B cell (primary cell): ENCODE measurements around the gene DLST. TPM values are rescaled to one million over a fixed set of nuclear protein-coding genes. Genes with fewer than 3 reads are reported as not detected.

Experiments
- ATAC-seq: fragments of 200-7000 bp; cut with Tn5 transposase; one replicate; pipeline ENCODE4 v1.10.0; 2021; ENCODE audit warnings: low read depth, mild to moderate bottlenecking, moderate number of reproducible peaks, moderate library complexity
- CTCF ChIA-PET: fragments of 350-600 bp; sonication (Branson Sonifier 250); formaldehyde crosslinking; loops from one replicate; lab custom pipeline; 2021; ENCODE audit warnings: antibody characterized with exemption, inconsistent platforms; lab: Charles Lee
- POLR2A ChIA-PET: fragments of 350-600 bp; sonication (Branson Sonifier 250); formaldehyde crosslinking; loops from one replicate; lab custom pipeline; 2021; ENCODE audit warnings: antibody characterized with exemption; lab: Charles Lee
- DNase-seq: peaks from one replicate; pipeline ENCODE4 v3.0.0; 2013
- H2AFZ ChIP-seq: 2 replicates; pipeline ENCODE4 v1.6.1; 2012; ENCODE audit warnings: mild to moderate bottlenecking, low read depth, low read length; ENCODE audit not compliant: insufficient read depth, poor library complexity, severe bottlenecking
- H3K27ac ChIP-seq, 2 donors: 1 replicate in 1 of 2; 2 replicates in 1 of 2; pipeline ENCODE4 v1.5.1; 2012 to 2013; ENCODE audit warnings: low read length in 2 of 2, mild to moderate bottlenecking in 2 of 2, moderate library complexity in 1 of 2
- H3K27me3 ChIP-seq, 4 experiments: fragments of 200-600 bp in 1 of 4; sonication (generic) in 1 of 4; replicated peaks in 1 of 4; 1 replicate in 2 of 4; 2 replicates in 2 of 4; pipeline versions ENCODE4 v1.6.1 to v1.7.0; 2013 to 2016; ENCODE audit warnings: low read length in 3 of 4, mild to moderate bottlenecking in 2 of 4, mixed read lengths in 1 of 4, moderate library complexity in 1 of 4; ENCODE audit not compliant: insufficient read depth in 4 of 4, control insufficient read depth in 3 of 4; ENCODE audit errors: control extremely low read depth in 1 of 4
- H3K36me3 ChIP-seq, 2 experiments: replicated peaks in 1 of 2; 1 replicate in 1 of 2; 2 replicates in 1 of 2; pipeline versions ENCODE4 v1.6.1 to v1.7.1; 2013; ENCODE audit warnings: low read length in 1 of 2; ENCODE audit not compliant: insufficient read depth in 2 of 2, control insufficient read depth in 1 of 2; ENCODE audit errors: control extremely low read depth in 1 of 2, extremely low read depth in 1 of 2
- H3K4me1 ChIP-seq, 2 donors: fragments of 200-600 bp in 1 of 2; sonication (generic) in 1 of 2; 1 replicate in 1 of 2; 2 replicates in 1 of 2; pipeline versions ENCODE4 v1.5.1 to v1.6.1; 2013 to 2017; ENCODE audit warnings: low read length in 2 of 2; ENCODE audit not compliant: control insufficient read depth in 2 of 2, insufficient read depth in 2 of 2
- H3K4me2 ChIP-seq: replicated peaks from 2 replicates; pipeline ENCODE3; 2012; ENCODE audit warnings: mild to moderate bottlenecking, low read depth, low read length; ENCODE audit not compliant: poor library complexity, severe bottlenecking
- H3K4me3 ChIP-seq, 5 experiments: fragments of 200-600 bp in 1 of 5; sonication (generic) in 1 of 5; 1 replicate in 3 of 5; 2 replicates in 2 of 5; pipeline versions ENCODE4 v1.5.1 to v1.7.0; 2011 to 2016; ENCODE audit warnings: low read length in 4 of 5, mild to moderate bottlenecking in 4 of 5, low read depth in 2 of 5, control low read depth in 1 of 5, moderate library complexity in 1 of 5; ENCODE audit not compliant: insufficient read depth in 1 of 5; ENCODE audit errors: control extremely low read depth in 1 of 5, extremely low read depth in 1 of 5
- H3K79me2 ChIP-seq: fragments of 200-600 bp; sonication (generic); one replicate; pipeline ENCODE4 v1.6.0; 2016; ENCODE audit warnings: low read length; ENCODE audit not compliant: control insufficient read depth, insufficient read depth
- H3K9ac ChIP-seq: fragments of 200-600 bp; sonication (generic); 2 replicates; pipeline ENCODE4 v1.6.1; 2017; ENCODE audit warnings: mild to moderate bottlenecking, low read length, moderate library complexity
- H3K9me3 ChIP-seq, 3 donors: one replicate each; pipeline versions ENCODE4 v1.6.1 to v1.7.1; 2013; ENCODE audit warnings: low read length in 2 of 3; ENCODE audit not compliant: control insufficient read depth in 2 of 3, insufficient read depth in 1 of 3; ENCODE audit errors: control extremely low read depth in 1 of 3
- H4K20me1 ChIP-seq: 2 replicates; pipeline ENCODE4 v1.6.0; 2012; ENCODE audit warnings: mild to moderate bottlenecking, low read length; ENCODE audit not compliant: insufficient read depth, control insufficient read depth, poor library complexity, severe bottlenecking
- H3K27ac Mint-ChIP-seq: one replicate; pipeline ENCODE4 v1.8.0; 2021; ENCODE audit warnings: mixed read lengths
- H3K27me3 Mint-ChIP-seq: one replicate; pipeline ENCODE4 v1.8.0; 2021; ENCODE audit warnings: mixed read lengths
- H3K4me1 Mint-ChIP-seq: one replicate; pipeline ENCODE4 v1.8.0; 2021; ENCODE audit warnings: mixed read lengths
- H3K4me3 Mint-ChIP-seq: one replicate; pipeline ENCODE4 v1.8.0; 2021; ENCODE audit warnings: mixed read lengths
- H3K9me3 Mint-ChIP-seq: one replicate; pipeline ENCODE4 v1.8.0; 2022; ENCODE audit warnings: mixed read lengths; ENCODE audit not compliant: insufficient read depth
- CTCF ChIP-seq: fragments of 200-600 bp; IDR thresholded peaks from one replicate; pipeline ENCODE4 v1.8.0; 2022; ENCODE audit warnings: antibody characterized with exemption, mild to moderate bottlenecking
- EZH2 ChIP-seq: IDR thresholded peaks from 2 replicates; pipeline ENCODE4 v1.6.1; 2012; ENCODE audit warnings: borderline replicate concordance, low read depth, mild to moderate bottlenecking, moderate library complexity, low read length; ENCODE audit not compliant: insufficient read depth, poor library complexity, severe bottlenecking
- WGBS: methylation state at CpG from one replicate; pipeline ENCODE4 v1.1.5; 2013; ENCODE audit warnings: missing lambda C conversion rate; ENCODE audit not compliant: insufficient coverage; 5-methylcytosine and 5-hydroxymethylcytosine counted together
- intact Hi-C: fragments of 100-400 bp; cut with micrococcal nuclease; formaldehyde crosslinking; loops from one replicate; pipeline ENCODE4 v1.10.0; 2022
- polyA plus RNA-seq: library from polyadenylated mRNA; depleted of rRNA; stranded (reverse); fragments of >200 nt; gene quantifications from 2 replicates; pipeline ENCODE4 v1.2.3, GENCODE V29; 2012
- total RNA-seq, 2 donors: library from RNA; stranded (reverse); fragments of 120-200 nt in 1 of 2; gene quantifications; 1 replicate in 1 of 2; 2 replicates in 1 of 2; pipeline versions ENCODE4 v1.2.3 to v1.2.4, GENCODE V29; 2013 to 2022

DLST gene
- total and polyA plus RNA-seq, 2 donors (not counting 1 experiment from before 2014, with no cell fraction given): 73.1 to 89.5 TPM

GRCh38 chr14:74858022-74858421 lies 23.7 kb upstream of the DLST start:
- no peak for ATAC-seq
- H3K9me3 ChIP-seq: no peaks in the 10 kb centered on the region
- H3K4me2 ChIP-seq: no peak overlapping the region
- intact Hi-C loops: no loop called here
- DNase-seq: no peak
- Mint-ChIP-seq H3K27ac (no peak overlapping the region), H3K4me3 (no peak overlapping the region), H3K4me1 (peaks cover 23% of the 10 kb centered on the region), H3K27me3 (no peaks in the 10 kb centered on the region), H3K9me3 (no peaks in the 10 kb centered on the region)
- no peak overlapping the region for H3K4me3 ChIP-seq
- H3K9ac ChIP-seq: no peak overlapping the region
- no peaks in the 10 kb centered on the region for H4K20me1 ChIP-seq
- no peak for TF ChIP-seq EZH2
- no peak for TF ChIP-seq CTCF
- H3K36me3 ChIP-seq: peaks cover 0 to 3% of the 10 kb centered on the region in 2 experiments
- ChIA-PET CTCF (interaction anchor here (1.4 to 41.3 kb wide), 7 partner anchors 9 to 249 kb away, joined by 3 to 926 read pairs (median 82); partner anchors contain the start of genes DLST and PROX2), POLR2A (no interaction called here)
- H3K79me2 ChIP-seq: no peaks in the 10 kb centered on the region
- WGBS: 86% methylated on average over 1 of the region's 1 CpG
- no peaks in the 10 kb centered on the region for H3K27me3 ChIP-seq
- H2AFZ ChIP-seq: no peak overlapping the region
- peaks cover 3 to 29% of the 10 kb centered on the region in 2 donors for H3K4me1 ChIP-seq
- H3K27ac ChIP-seq: no peak overlapping the region

- TF ChIP-seq CTCF (no peak), EZH2 (no peak)
- Histone ChIP-seq H3K79me2 (no peaks in the 10 kb centered on the region), H3K4me2 (no peak overlapping the region), H3K27me3 (no peaks in the 10 kb centered on the region), H2AFZ (no peak overlapping the region), H4K20me1 (no peaks in the 10 kb centered on the region), H3K4me1 (peaks cover 0 to 25% of the 10 kb centered on the region in 2 donors), H3K36me3 (peaks cover 0 to 3% of the 10 kb centered on the region in 2 experiments), H3K9me3 (no peaks in the 10 kb centered on the region), H3K4me3 (no peak overlapping the region), H3K9ac (no peak overlapping the region), H3K27ac (no peak overlapping the region)
- Mint-ChIP-seq H3K27ac (no peak overlapping the region), H3K27me3 (no peaks in the 10 kb centered on the region), H3K4me1 (peaks cover 13% of the 10 kb centered on the region), H3K4me3 (no peak overlapping the region), H3K9me3 (no peaks in the 10 kb centered on the region)
- POLR2A ChIA-PET: interaction anchor here (1.5 kb wide), 1 partner anchor 46 kb away, joined by 7 read pairs; no protein-coding TSS in a partner anchor
- CTCF ChIA-PET: interaction anchor here (0.7 to 41.3 kb wide), 28 partner anchors 11 to 446 kb away, joined by 3 to 926 read pairs (median 6); partner anchors contain the start of genes ACYP1, DLST, EIF2B2 and PROX2
- intact Hi-C loops: no loop called here
- WGBS: 97% methylated on average over 2 of the region's 10 CpGs
- DNase-seq: no peak
- ATAC-seq: no peak
These were observed 21.8 kb upstream of the DLST start for GRCh38 chr14:74859757-74860552.
